HUES64 (cell line): ENCODE measurements around the gene PKMYT1.

Experiments used
- H3K27ac ChIP-seq: 2 replicates; pipeline ENCODE4 v1.7.0; 2013; ENCODE audit warnings: low read depth, low read length, inconsistent platforms
- H3K27me3 ChIP-seq: 2 replicates; pipeline ENCODE4 v1.6.1; 2013; ENCODE audit warnings: mild to moderate bottlenecking, low read length; ENCODE audit not compliant: insufficient read depth
- H3K36me3 ChIP-seq: 2 replicates; pipeline ENCODE4 v1.6.1; 2013; ENCODE audit warnings: mild to moderate bottlenecking, low read length; ENCODE audit not compliant: insufficient read depth
- H3K4me1 ChIP-seq: 2 replicates; pipeline ENCODE4 v1.6.1; 2013; ENCODE audit warnings: mild to moderate bottlenecking, low read length, moderate library complexity; ENCODE audit not compliant: insufficient read depth
- H3K4me3 ChIP-seq: 2 replicates; pipeline ENCODE4 v1.5.1; 2013; ENCODE audit warnings: mild to moderate bottlenecking, low read length, moderate library complexity
- H3K9ac ChIP-seq: 2 replicates; pipeline ENCODE4 v1.6.1; 2013; ENCODE audit warnings: mild to moderate bottlenecking, low read depth, low read length
- H3K9me3 ChIP-seq: 2 replicates; pipeline ENCODE4 v1.6.1; 2013; ENCODE audit warnings: low read depth, low read length; ENCODE audit not compliant: insufficient read depth
- WGBS: fragments of 150-250, 120-280 bp; methylation state at CpG from one replicate; pipeline ENCODE4 v1.1.7; 2013; ENCODE audit warnings: missing lambda C conversion rate; 5-methylcytosine and 5-hydroxymethylcytosine counted together

PKMYT1 gene

DNA sequence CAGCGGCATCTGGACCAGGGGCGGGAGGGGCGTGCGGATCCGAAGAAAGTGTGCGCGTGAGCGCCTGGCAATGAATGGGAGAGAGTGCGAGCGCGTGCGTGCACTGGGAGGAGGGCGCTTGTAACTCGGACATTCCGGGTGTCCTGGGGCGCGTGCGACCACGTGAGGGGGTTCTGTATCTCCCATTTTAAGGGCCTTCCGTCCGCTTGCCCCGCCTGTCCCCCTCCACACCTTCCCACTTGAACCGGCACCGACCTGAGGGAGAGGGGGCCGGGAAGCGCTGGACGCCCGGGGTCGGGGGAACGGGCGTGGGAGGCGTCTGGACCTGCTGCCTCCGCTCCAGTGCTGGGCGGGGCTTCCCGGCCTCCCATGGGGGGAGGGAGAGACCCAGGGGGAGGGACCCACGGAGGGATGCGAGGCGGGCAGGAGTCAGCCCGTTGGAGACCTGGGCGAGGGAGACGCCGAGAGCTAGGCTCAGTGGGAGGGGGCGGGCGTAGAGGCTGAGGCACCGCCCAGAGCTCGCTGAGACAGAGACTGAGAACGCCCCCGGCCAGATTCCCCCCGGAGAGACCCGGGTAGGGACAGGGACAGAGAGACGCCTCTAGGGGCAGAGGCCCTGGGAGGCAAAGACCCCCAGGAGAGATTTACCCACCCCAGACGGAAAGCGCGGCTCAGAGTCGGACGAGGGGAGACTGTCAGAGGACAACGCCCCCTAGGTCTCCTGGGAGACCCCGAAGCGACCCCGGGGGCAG is 16.3 kb downstream of the PKMYT1 start, which contains the start of gene KREMEN2:
Gene KREMEN2 (plus strand): TSS at position 553 of the 752 bp plus-strand sequence. CDS start 246 bp downstream, outside the sequence.
- H3K27ac ChIP-seq = peak within 1 kb of the TSS; percentile 74; the same call in 1 of the 2 replicates
- H3K4me1 ChIP-seq = peaks cover 7% of the 10 kb centered on the region
- no peaks in the 10 kb centered on the region for H3K36me3 ChIP-seq
- H3K9ac ChIP-seq = peak within 1 kb of the TSS; percentile 66
- H3K27me3 ChIP-seq = peaks cover 40% of the 10 kb centered on the region
- peak within 1 kb of the TSS; percentile 70 for H3K4me3 ChIP-seq
- no peaks in the 10 kb centered on the region for H3K9me3 ChIP-seq
- under 1% methylated on average over 60 of the region's 60 CpGs for WGBS

DNA sequence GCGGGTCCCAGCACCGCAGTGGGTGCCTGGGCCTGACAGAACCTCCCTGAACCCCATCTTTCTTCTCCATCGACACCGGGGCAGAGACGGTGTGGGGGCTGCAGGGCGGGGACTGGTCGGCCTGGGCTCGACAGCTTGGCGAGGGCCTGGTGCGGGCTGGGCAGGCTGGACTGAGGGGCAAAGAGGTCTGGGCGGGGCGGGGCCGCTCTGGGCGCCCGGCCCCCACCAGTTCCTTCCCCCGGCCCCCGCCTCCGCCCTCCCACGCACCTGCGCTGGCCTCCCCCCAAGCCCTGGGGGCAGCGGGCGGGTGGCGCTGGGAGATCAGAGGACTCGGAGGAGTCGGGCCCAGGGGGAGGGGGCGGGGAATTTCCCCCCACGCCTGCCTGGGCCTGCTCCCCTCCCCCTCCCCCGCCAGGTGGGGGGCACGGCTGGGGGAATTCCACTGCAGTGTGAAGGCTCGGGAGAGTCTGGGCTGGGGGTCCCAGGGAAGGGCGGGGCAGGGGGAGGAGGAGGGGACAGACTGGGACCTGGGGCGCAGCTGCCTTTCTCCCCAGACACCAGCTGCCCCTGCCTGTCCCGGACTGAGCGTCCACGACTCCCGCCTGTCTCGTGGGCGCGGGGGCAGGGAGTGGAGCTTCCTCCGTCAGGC is 17.0 kb downstream of the PKMYT1 start:
- H3K36me3 ChIP-seq = no peaks in the 10 kb centered on the region
- no peaks in the 10 kb centered on the region for H3K9me3 ChIP-seq
- H3K9ac ChIP-seq = peak overlapping the region; percentile 66
- H3K27ac ChIP-seq = peak overlapping the region; percentile 74; the same call in 1 of the 2 replicates
- H3K4me1 ChIP-seq = peaks cover 7% of the 10 kb centered on the region
- peaks cover 37% of the 10 kb centered on the region for H3K27me3 ChIP-seq
- H3K4me3 ChIP-seq = peak overlapping the region; percentile 70
- WGBS = 1% methylated on average over 21 of the region's 40 CpGs

DNA sequence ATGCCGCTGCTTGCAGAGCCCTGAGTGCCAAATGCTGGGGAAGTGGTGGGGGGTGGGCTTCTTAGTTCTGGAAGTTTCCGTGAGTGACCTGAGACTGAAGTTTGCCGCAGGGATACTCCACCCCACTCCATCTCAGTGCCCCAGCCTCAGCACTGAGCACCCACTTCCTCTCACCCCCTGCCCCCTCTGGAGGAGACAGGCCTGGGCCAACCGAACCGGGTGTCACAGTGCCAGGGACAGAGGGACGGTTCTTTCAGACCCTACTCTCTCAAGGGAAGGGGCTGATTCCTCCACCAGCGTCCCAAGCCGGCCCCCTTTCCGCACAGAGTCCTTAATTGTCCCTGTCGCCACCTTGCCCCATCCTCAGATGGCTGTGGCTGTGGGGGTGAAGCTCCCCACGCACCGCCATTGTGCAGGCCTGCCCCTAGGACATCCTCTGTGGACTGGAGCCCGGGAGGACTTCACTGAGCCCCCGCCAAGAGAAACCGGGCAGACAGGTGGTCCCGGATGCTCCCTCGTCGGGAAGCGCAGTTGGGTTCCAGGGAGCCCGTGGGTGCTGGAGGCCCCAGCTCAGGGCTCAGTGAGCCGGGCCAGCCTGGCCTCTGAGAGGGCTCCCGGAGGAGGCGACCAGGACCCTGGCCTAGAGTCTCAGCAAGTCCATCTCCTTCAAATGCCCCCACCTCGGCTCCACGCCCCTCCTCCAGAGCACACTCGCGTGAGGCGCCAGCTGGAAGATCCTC is 17.7 kb downstream of the PKMYT1 start:
- no peak overlapping the region; the same call in 1 of the 2 replicates for H3K27ac ChIP-seq
- H3K4me1 ChIP-seq = peaks cover 7% of the 10 kb centered on the region
- H3K9ac ChIP-seq = 0 out of 2 replicates have a peak overlapping the region, but pooled peaks have one; percentile 26
- no peaks in the 10 kb centered on the region for H3K9me3 ChIP-seq
- H3K27me3 ChIP-seq = peaks cover 30% of the 10 kb centered on the region
- no peaks in the 10 kb centered on the region for H3K36me3 ChIP-seq
- 52% methylated on average over 28 of the region's 28 CpGs for WGBS
- peak overlapping the region; percentile 70 for H3K4me3 ChIP-seq

DNA sequence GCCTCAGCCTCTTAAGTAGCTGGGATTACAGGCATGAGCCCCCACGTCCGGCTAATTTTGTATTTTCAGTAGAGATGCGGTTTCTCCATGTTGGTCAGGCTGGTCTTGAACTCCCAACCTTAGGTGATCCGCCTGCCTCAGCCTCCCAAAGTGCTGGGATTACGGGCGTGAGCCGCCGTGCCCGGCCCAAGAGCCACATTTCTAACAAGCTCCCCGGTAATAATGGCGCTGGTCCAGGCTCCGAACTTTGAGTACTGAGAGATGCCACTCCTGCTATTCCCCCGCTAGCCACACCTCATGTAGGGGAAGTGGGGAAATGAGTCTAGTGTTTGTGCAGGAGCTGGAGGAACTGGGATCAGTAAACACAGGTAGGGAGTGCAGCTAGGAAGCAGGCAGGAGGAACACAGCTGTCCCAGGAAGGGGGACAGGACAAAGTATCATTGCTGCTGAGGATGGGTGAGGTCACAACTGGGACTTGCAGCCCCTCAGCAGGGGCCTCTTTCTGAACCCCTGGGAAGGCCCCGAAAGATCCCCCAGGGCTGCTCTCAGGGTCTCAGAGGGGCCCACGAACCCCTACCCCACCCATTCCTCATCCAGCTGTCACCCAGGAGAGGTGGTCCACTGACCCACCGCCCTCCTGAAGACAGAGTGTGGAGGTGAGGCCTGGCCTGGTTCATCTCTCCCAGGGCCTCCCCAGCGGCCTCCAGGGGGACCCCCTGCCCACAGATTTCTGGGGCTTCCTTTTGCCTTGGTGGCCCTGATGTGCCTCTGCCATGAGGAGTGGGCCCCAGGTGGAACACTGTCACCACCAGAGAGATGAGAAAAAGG is 19.8 kb downstream of the PKMYT1 start:
- Histone ChIP-seq H3K9ac (no peak overlapping the region), H3K27me3 (peaks cover 14% of the 10 kb centered on the region), H3K27ac (no peak overlapping the region), H3K4me1 (peaks cover 16% of the 10 kb centered on the region), H3K36me3 (no peaks in the 10 kb centered on the region), H3K9me3 (no peaks in the 10 kb centered on the region), H3K4me3 (no peak overlapping the region)
- WGBS = 83% methylated on average over 17 of the region's 17 CpGs

DNA sequence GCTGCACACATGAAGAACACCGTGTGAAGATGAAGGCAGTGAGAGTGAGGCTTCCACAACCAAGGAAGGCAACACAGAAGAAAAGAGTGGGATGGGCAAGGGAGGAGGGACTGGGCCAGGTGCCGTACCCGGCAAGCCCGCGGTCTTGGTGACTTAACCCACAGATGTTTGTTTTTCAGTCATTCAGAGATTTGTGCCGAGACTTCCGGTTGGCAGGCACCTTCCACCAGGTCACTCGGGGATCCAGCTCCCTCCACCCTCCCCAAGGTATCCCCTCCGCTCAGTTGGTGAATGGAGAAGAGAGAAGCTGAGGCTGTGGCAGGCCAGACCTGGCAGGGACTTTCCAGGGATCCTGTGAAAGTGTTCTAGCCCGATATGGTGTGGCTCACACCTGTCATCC is 21.0 kb downstream of the PKMYT1 start:
- H3K36me3 ChIP-seq = no peaks in the 10 kb centered on the region
- H3K4me3 ChIP-seq = no peak overlapping the region
- H3K9me3 ChIP-seq = no peaks in the 10 kb centered on the region
- H3K9ac ChIP-seq = no peak overlapping the region
- H3K27ac ChIP-seq = no peak overlapping the region
- WGBS = 82% methylated on average over 9 of the region's 10 CpGs
- peaks cover 22% of the 10 kb centered on the region for H3K4me1 ChIP-seq
- H3K27me3 ChIP-seq = peaks cover 14% of the 10 kb centered on the region

DNA sequence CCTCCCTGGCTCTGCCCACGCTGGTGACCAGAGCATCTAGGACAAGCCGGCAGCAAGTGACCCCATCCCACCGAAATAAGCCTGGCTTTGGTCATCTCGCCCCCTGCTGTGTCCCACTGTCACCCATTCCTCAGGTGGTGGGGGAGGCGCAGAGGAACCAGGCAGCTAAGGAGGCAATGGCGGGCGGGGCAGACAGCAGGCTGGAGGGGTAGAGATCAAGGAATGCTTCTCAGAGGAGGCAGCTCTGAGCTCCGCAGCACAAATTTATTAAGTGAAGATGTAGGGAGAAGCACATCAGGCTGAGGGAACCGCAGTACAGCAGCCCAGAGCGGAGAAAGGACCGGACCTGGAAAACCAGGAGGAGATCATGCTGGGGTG is 23.7 kb downstream of the PKMYT1 start:
- Histone ChIP-seq H3K4me3 (no peak overlapping the region), H3K4me1 (peaks cover 15% of the 10 kb centered on the region), H3K9me3 (no peaks in the 10 kb centered on the region), H3K9ac (no peak overlapping the region), H3K36me3 (no peaks in the 10 kb centered on the region), H3K27ac (no peak overlapping the region), H3K27me3 (no peaks in the 10 kb centered on the region)
- 84% methylated on average over 11 of the region's 11 CpGs for WGBS

DNA sequence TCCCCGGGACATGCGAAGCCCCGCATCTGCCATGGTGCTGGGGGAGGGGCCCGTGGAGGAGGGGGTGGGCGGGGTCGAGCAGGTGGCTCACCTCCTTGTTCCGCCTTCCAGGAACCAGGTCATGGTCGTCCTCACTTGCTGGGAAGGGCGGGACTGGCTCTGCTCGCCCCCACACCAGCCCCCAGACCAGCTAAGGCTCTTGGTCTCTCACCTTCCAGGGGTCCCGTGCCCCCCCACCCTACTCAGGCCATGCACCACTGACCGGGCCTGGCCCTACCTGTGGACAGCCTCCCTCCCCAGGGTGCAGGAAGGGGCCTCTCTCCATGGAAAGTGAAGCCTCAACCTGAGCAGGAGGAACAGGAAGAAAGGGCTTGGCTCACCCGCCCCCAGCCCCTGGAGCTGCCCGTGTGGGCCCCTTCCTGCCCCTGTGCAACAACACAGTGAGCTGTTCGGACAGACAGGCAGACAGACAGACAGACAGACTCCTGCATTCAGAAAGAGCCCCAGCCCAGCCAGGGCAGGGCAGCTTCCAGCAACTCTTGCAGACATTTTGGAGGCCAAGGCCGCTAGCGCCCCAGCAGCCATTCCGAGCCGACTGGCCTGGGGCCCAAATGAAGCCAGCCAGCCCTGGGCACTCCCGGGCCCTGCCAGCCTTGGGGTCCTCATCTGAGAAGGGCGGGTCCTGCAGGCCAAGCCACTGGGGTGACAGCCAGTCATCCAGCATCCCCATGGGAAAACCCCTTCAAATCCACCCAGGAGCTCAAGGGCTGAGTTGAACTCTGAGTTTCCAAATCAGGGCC is 24.3 kb downstream of the PKMYT1 start:
- no peak overlapping the region for H3K9ac ChIP-seq
- 60% methylated on average over 21 of the region's 21 CpGs for WGBS
- no peak overlapping the region for H3K4me3 ChIP-seq
- H3K36me3 ChIP-seq = no peaks in the 10 kb centered on the region
- no peaks in the 10 kb centered on the region for H3K27me3 ChIP-seq
- H3K27ac ChIP-seq = no peak overlapping the region
- peaks cover 15% of the 10 kb centered on the region for H3K4me1 ChIP-seq
- H3K9me3 ChIP-seq = no peaks in the 10 kb centered on the region

DNA sequence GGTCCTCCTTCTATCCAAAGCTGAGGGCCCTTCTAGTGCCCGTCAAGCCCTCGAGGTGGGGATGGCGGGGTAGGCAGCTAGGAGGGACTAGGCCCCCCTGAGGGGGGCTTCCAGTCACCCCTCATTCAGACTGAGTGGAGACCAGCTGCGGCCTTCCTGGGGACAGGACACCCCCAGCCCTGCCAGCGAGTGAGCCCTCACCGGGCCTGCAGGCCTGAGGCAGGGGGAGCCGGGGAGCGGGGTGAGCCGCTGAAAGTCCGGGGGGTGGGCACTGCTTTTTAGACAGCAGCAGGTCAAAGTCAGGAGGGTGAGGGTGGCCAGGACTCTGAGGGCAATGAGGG is 24.8 kb downstream of the PKMYT1 start:
- Histone ChIP-seq H3K9ac (no peak overlapping the region), H3K9me3 (no peaks in the 10 kb centered on the region), H3K27me3 (no peaks in the 10 kb centered on the region), H3K4me3 (no peak overlapping the region), H3K36me3 (no peaks in the 10 kb centered on the region), H3K27ac (no peak overlapping the region), H3K4me1 (peaks cover 15% of the 10 kb centered on the region)
- WGBS = 80% methylated on average over 10 of the region's 10 CpGs

DNA sequence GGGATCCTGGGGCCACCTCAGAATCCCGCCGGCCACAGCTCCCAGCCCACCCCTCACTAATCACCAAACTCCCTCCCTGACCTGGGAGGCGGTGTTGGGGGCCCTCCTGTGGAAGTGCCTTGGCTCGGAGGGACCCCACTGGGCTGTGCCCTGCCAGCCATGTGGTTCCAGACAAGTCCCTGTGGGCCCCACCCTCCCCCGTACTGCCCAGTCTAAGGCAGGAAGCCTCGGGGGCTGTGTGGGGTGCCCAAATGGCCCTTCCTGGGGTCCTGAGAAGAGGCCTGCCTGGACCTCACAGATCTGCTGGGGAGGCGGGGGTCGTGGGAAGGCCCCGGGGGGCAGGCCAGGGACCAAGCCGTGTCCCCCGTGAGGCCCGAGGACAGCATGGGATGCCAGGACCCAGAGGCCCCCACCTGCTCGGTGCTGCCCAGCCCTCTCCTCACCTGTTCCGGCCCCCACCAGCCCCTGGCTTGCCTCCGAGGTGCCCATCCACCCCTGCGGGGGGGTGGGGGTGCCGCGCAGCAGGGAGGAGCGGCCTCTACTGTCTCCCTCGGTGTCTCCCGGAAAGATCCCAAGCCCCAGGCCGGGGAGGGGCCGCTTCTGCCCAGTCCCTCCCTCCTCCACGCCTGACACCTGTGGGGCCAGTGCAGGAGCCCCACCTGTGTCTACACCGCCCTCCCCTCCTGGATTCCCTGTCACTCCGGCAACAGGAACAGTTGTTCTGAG is 25.4 kb downstream of the PKMYT1 start:
- peaks cover 15% of the 10 kb centered on the region for H3K4me1 ChIP-seq

More for the DNA sequence above, 25.4 kb downstream of the PKMYT1 start:
- H3K27ac ChIP-seq = no peak overlapping the region
- H3K27me3 ChIP-seq = no peaks in the 10 kb centered on the region
- WGBS = 89% methylated on average over 26 of the region's 26 CpGs
- H3K36me3 ChIP-seq = no peaks in the 10 kb centered on the region
- H3K4me3 ChIP-seq = no peak overlapping the region
- H3K9me3 ChIP-seq = no peaks in the 10 kb centered on the region
- H3K9ac ChIP-seq = no peak overlapping the region
